HL-60 (cell line): ENCODE measurements around the gene CD300C.

Experiments
- POLR2AphosphoS5 ChIP-seq: IDR thresholded peaks from 2 replicates; pipeline ENCODE4 v1.6.1; 2012; ENCODE audit warnings: low read depth
- SPI1 ChIP-seq: IDR thresholded peaks from 2 replicates; pipeline ENCODE4 v1.6.1; 2012; ENCODE audit warnings: low read depth, mild to moderate bottlenecking, borderline replicate concordance
- TF ChIP-seq, protein P1 (sequence below): IDR thresholded peaks from one replicate; pipeline ENCODE4 v1.5.1; 2011; ENCODE audit warnings: low read length, control low read depth, inconsistent platforms; ENCODE audit not compliant: insufficient read depth
- TF ChIP-seq, protein P2 (sequence below): IDR thresholded peaks from 2 replicates; pipeline ENCODE4 v1.6.1; 2012; ENCODE audit warnings: low read depth; ENCODE audit not compliant: insufficient replicate concordance

DNA sequence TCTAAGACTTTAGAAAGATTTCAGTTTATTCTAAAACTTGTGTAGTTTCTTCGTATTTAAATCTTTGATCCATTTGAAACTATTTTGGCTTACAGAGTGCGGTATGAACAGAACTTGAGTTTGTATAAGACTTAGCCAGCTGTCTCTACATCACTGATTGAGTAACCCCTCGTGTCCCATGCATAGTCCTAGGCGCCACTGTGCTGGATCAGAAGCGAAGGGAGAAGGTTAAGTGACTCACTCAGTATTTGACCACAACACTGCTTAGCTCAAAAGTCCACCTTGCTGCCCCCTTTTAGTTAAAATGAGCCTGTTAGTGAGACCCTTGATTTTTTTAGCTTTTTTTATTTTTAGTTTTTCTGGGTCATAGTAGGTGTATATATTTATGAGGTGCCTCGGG is 43.1 kb downstream of the CD300C start:
- TF ChIP-seq, protein P1, sequence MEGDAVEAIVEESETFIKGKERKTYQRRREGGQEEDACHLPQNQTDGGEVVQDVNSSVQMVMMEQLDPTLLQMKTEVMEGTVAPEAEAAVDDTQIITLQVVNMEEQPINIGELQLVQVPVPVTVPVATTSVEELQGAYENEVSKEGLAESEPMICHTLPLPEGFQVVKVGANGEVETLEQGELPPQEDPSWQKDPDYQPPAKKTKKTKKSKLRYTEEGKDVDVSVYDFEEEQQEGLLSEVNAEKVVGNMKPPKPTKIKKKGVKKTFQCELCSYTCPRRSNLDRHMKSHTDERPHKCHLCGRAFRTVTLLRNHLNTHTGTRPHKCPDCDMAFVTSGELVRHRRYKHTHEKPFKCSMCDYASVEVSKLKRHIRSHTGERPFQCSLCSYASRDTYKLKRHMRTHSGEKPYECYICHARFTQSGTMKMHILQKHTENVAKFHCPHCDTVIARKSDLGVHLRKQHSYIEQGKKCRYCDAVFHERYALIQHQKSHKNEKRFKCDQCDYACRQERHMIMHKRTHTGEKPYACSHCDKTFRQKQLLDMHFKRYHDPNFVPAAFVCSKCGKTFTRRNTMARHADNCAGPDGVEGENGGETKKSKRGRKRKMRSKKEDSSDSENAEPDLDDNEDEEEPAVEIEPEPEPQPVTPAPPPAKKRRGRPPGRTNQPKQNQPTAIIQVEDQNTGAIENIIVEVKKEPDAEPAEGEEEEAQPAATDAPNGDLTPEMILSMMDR = no peak
- no peak for TF ChIP-seq POLR2AphosphoS5
- TF ChIP-seq SPI1 = no peak
- TF ChIP-seq, protein P2, sequence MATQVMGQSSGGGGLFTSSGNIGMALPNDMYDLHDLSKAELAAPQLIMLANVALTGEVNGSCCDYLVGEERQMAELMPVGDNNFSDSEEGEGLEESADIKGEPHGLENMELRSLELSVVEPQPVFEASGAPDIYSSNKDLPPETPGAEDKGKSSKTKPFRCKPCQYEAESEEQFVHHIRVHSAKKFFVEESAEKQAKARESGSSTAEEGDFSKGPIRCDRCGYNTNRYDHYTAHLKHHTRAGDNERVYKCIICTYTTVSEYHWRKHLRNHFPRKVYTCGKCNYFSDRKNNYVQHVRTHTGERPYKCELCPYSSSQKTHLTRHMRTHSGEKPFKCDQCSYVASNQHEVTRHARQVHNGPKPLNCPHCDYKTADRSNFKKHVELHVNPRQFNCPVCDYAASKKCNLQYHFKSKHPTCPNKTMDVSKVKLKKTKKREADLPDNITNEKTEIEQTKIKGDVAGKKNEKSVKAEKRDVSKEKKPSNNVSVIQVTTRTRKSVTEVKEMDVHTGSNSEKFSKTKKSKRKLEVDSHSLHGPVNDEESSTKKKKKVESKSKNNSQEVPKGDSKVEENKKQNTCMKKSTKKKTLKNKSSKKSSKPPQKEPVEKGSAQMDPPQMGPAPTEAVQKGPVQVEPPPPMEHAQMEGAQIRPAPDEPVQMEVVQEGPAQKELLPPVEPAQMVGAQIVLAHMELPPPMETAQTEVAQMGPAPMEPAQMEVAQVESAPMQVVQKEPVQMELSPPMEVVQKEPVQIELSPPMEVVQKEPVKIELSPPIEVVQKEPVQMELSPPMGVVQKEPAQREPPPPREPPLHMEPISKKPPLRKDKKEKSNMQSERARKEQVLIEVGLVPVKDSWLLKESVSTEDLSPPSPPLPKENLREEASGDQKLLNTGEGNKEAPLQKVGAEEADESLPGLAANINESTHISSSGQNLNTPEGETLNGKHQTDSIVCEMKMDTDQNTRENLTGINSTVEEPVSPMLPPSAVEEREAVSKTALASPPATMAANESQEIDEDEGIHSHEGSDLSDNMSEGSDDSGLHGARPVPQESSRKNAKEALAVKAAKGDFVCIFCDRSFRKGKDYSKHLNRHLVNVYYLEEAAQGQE = no peak
